LNCaP clone FGC (cell line): ENCODE results near the gene SASH1.

Source experiments
- DNase-seq: peaks from one replicate; pipeline ENCODE4 v3.0.0-alpha.2; 2011; ENCODE audit warnings: low read depth
- H3K4me3 ChIP-seq: 2 replicates; pipeline ENCODE4 v1.5.1; 2011; ENCODE audit warnings: mild to moderate bottlenecking, low read depth, low read length, control low read depth
- TF ChIP-seq, protein P1 (sequence below): IDR thresholded peaks from 2 replicates; pipeline ENCODE4 v1.5.1; 2012; ENCODE audit warnings: mild to moderate bottlenecking; ENCODE audit not compliant: control insufficient read depth, insufficient read depth; ENCODE audit errors: extremely low read depth

The SASH1 gene

GRCh38 chr6:148479497-148479896 lies 136.9 kb downstream of the SASH1 start:
- no peak for DNase-seq
- H3K4me3 ChIP-seq: no peak overlapping the region
- TF ChIP-seq, protein P1, sequence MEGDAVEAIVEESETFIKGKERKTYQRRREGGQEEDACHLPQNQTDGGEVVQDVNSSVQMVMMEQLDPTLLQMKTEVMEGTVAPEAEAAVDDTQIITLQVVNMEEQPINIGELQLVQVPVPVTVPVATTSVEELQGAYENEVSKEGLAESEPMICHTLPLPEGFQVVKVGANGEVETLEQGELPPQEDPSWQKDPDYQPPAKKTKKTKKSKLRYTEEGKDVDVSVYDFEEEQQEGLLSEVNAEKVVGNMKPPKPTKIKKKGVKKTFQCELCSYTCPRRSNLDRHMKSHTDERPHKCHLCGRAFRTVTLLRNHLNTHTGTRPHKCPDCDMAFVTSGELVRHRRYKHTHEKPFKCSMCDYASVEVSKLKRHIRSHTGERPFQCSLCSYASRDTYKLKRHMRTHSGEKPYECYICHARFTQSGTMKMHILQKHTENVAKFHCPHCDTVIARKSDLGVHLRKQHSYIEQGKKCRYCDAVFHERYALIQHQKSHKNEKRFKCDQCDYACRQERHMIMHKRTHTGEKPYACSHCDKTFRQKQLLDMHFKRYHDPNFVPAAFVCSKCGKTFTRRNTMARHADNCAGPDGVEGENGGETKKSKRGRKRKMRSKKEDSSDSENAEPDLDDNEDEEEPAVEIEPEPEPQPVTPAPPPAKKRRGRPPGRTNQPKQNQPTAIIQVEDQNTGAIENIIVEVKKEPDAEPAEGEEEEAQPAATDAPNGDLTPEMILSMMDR: no peak

DNA sequence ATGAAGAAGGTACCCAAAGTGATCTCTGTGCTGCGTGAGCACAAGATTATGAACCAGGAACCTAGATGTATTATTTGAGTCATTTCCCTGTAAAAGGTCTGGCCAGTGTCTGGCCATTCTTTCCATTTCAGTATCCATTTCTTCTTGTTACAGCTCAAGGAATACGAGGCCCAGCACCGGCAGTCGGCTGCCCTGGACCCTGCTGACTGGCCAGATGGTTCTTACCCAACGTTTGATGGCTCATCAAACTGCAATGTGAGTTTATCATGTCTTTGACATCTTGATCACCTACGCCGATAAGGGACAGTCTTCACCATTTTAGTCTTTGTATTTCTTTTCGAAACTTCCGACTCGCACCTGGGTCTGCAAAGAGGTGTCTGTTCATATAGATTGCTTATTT lies 144.8 kb downstream of the SASH1 start:
- H3K4me3 ChIP-seq: no peak overlapping the region
- no peak for DNase-seq
- TF ChIP-seq, protein P1: no peak

DNA sequence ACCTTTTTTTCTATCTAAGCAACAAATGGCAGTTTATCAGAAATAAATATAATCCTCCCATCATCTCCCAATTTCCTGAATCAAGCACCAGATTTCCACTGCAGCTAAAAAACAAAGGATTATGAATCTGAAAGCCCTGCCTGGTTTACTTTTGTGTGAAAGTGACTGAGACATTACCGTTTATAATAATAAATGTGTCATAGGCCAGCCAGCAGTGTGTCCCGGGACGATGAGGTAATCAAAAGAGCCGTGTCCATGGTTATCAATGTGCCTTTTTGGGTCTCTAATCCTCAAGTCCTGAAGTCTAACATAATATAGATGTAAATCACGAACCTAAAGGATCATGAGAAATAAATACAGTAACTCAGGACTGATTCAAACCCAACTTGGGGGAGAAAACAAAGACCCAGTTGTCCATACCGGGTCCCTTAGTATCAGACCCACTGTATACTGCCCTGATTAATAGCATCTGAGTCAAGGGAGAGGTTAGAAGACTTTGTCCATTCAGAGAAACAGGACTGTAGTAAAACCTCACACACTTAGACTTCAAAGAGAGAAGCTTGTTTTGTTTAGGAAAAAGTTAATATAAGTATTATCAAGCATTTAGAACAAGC lies 149.1 kb downstream of the SASH1 start:
- TF ChIP-seq, protein P1: no peak
- DNase-seq: no peak
- H3K4me3 ChIP-seq: no peak overlapping the region

DNA sequence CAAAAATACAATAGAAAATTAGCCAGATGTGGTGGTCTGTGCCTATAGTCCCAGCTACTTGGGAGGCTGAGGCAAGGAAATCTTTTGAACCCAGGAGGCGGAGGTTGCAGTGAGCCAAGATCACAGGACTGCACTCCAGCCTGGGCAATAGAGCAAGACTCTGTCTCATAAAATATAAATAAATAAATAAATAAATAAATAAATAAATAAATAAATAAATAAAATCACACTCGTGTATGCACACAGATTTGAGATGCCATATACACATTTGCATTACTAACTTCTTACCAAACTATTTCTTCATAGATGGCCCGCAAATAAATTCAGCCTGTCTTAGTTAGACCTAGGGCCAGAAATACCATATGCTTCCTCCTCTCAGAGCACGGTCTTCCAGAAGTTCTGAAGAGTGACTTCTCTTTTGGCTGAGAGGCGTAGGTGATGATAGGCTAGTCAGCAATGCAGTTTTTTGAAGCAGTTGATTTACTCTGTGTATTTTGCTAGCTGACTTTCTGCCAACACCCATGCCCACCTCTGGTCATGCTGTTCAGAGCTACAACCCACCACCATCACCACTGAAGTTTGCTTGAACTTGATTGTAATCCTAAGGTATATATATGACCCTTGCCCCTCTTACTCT lies 150.1 kb downstream of the SASH1 start:
- H3K4me3 ChIP-seq: no peak overlapping the region
- TF ChIP-seq, protein P1: no peak
- DNase-seq: no peak

GRCh38 chr6:148493424-148493823 lies 150.8 kb downstream of the SASH1 start:
- TF ChIP-seq, protein P1: no peak
- no peak for DNase-seq
- H3K4me3 ChIP-seq: no peak overlapping the region

DNA sequence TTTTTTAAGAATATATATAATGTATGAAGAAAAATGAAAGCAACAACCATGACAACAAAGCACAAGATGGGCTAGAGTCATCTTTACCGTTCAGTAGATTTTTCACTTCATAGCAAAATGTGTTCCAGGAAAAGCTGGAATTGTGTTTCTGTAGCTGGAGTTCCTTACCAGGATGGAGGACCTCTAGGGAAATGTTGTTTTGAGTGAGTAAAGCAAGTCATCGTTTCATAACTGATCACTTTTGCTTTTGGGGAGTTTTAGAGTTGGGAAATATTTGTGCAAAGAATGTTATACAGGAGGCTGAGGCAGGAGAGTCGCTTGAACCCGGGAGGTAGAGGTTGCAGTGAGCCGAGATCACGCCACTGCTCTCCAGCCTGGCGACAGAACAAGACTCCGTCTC lies 151.6 kb downstream of the SASH1 start:
- DNase-seq: no peak
- TF ChIP-seq, protein P1: no peak
- no peak overlapping the region for H3K4me3 ChIP-seq

GRCh38 chr6:148495029-148495428 lies 152.4 kb downstream of the SASH1 start:
- TF ChIP-seq, protein P1: no peak
- DNase-seq: no peak
- H3K4me3 ChIP-seq: no peak overlapping the region
